ENCODE data around the gene MFSD6.

The MFSD6 gene

DNA sequence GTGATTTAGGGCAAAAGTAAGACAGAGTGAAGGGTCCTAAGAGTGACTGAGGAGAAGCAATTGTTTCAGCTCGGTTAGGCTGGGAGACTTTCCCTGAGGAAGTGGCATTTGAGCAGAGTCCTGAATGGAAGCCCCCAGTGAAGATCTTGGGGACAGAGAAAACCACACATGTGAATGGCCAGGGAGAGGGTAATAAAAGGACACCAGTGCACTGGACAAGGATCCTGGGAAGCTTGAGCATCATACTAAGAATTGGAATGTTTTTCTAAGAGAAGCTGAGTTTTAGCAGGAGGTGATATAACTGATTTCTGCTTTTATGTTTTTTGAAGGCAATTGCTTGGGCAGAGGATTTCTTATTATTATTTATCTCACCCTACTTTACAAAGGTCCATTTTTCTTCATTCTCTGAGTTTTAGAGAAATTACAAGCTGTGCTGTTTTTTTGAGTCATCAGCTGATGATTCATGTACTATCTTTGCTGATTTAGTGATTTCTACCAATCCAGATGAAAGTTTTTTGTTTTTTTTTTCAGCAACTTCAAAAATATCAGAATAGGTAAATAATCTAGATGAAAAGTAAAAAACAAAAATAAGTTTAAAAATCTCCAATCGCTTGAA is 43.5 kb downstream of the MFSD6 start:
- no peak overlapping the region for H3K27ac ChIP-seq
- H3K36me3 ChIP-seq, result no peaks in the 10 kb centered on the region

GRCh38 chr2:190452433-190452832 is 44.3 kb downstream of the MFSD6 start:
- Histone ChIP-seq H3K4me3 (ENCODE audit: low read depth in 1 of 2, low read length in 1 of 2) (no peak overlapping the region), H3K27me3 (no peaks in the 10 kb centered on the region), H3K4me1 (ENCODE audit: control insufficient read depth in 1 of 2, insufficient read depth in 1 of 2, low read depth in 1 of 2, low read length in 1 of 2) (no peaks in the 10 kb centered on the region), H3K27ac (no peak overlapping the region), H3K9me3 (no peaks in the 10 kb centered on the region), H3K36me3 (no peaks in the 10 kb centered on the region)
- no peak for TF ChIP-seq CTCF (IDR thresholded peaks at IDR 0.05)

More for the DNA sequence above, 43.5 kb downstream of the MFSD6 start:
- Histone ChIP-seq H3K27me3 (no peaks in the 10 kb centered on the region), H3K4me1 (ENCODE audit: control insufficient read depth in 1 of 2, insufficient read depth in 1 of 2, low read depth in 1 of 2, low read length in 1 of 2) (no peaks in the 10 kb centered on the region), H3K9me3 (no peaks in the 10 kb centered on the region), H3K4me3 (ENCODE audit: low read depth in 1 of 2, low read length in 1 of 2) (no peak overlapping the region)
- no peak for TF ChIP-seq CTCF (IDR thresholded peaks at IDR 0.05)

DNA sequence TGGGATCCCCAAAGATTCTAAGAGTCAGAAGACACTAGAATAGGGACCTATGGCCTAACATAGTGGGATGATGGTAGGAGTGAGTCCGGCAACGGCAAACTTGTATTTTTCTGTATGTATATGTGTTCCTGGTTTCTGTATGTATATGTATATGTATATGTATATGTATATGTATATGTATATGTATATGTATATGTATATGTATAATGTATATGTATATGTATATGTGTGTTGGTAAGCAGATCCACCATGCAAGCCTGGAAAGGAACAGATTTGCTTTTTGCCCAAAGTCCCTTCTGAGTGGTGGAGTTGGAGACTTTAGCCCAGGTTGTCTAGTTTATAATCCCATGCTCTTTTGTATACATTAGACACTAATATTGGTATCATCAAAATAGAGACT is 46.6 kb downstream of the MFSD6 start:
- Histone ChIP-seq H3K4me1 (ENCODE audit: control insufficient read depth in 1 of 2, insufficient read depth in 1 of 2, low read depth in 1 of 2, low read length in 1 of 2) (no peaks in the 10 kb centered on the region), H3K4me3 (ENCODE audit: low read depth in 1 of 2, low read length in 1 of 2) (no peak overlapping the region), H3K27me3 (no peaks in the 10 kb centered on the region), H3K36me3 (no peaks in the 10 kb centered on the region), H3K9me3 (no peaks in the 10 kb centered on the region), H3K27ac (no peak overlapping the region)
- no peak for TF ChIP-seq CTCF (IDR thresholded peaks at IDR 0.05)

DNA sequence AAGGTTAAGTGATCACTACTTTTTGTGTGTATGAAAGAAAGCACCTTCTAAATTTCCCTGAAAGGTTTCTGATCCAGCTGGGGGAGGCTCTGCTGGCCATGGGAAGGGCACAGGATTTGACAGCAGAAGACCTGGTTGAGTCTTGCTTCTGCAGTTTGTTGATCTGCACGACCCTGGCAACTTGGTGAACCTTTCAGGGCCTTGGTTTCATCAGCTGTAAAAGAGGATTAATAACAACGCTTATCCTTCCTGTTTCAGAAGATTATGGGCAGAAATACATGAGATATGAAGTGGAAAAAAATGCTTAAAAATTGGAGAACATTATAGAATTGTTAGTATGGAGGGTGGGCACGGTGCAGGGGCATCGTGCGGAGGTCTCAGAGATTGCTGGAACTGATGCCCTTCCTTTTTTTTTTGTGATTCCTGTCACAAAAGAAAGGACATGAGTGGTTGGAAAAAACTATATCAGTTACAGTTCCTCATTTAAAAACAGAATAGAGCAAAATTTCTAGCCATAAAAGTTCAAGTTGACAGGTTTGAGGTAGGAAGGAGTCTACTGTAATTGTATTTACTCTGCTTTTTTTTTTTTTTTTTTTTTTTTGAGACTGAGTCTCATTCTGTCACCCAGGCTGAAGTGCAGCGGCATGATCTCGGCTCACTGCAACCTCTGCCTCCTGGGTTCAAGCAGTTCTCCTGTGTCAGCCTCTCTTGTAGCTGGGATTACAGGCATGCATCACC is 47.4 kb downstream of the MFSD6 start:
- TF ChIP-seq CTCF (IDR thresholded peaks at IDR 0.05), result no peak
- no peaks in the 10 kb centered on the region for H3K4me1 ChIP-seq (ENCODE audit: control insufficient read depth in 1 of 2, insufficient read depth in 1 of 2, low read depth in 1 of 2, low read length in 1 of 2)
- no peaks in the 10 kb centered on the region for H3K36me3 ChIP-seq
- no peak overlapping the region for H3K4me3 ChIP-seq (ENCODE audit: low read depth in 1 of 2, low read length in 1 of 2)
- no peaks in the 10 kb centered on the region for H3K27me3 ChIP-seq
- H3K9me3 ChIP-seq, result no peaks in the 10 kb centered on the region
- no peak overlapping the region for H3K27ac ChIP-seq

DNA sequence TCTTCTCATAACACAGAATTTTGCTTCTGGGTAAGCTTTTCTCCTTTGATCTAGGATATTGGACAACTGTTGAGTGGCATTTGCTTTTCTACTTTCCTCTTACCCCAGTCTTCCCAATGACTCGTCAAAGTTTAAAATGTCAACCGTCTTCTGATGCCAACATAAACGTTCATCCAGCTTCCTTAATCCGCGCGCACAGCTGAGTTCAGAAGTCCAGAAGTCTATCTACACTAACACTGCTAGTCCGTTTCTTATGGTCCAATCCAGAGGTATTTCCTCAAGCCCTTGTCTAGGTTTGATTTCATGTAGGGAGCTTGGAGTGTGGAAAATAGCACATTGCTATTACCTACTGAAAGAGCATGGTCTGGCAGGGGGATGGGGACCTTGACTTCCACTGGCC is 48.7 kb downstream of the MFSD6 start:
- Histone ChIP-seq H3K27ac (no peak overlapping the region), H3K4me3 (ENCODE audit: low read depth in 1 of 2, low read length in 1 of 2) (no peak overlapping the region), H3K36me3 (no peaks in the 10 kb centered on the region), H3K9me3 (no peaks in the 10 kb centered on the region), H3K4me1 (ENCODE audit: control insufficient read depth in 1 of 2, insufficient read depth in 1 of 2, low read depth in 1 of 2, low read length in 1 of 2) (no peaks in the 10 kb centered on the region), H3K27me3 (no peaks in the 10 kb centered on the region)
- no peak for TF ChIP-seq CTCF (IDR thresholded peaks at IDR 0.05)

All from neutrophil (primary cell).